PFSK-1 (cell line): ENCODE results near the gene FGF14.

Source experiments
- FOXP2 ChIP-seq: optimal IDR thresholded peaks from 2 replicates; pipeline ENCODE3; 2011; ENCODE audit warnings: borderline replicate concordance, control low read depth, inconsistent platforms; ENCODE audit not compliant: insufficient read depth; ENCODE audit errors: extremely low read length, extremely low read depth
- POLR2AphosphoS5 ChIP-seq: IDR thresholded peaks from 2 replicates; pipeline ENCODE4 v1.6.1; 2012; ENCODE audit warnings: low read depth, mild to moderate bottlenecking, control low read depth, low read length, moderate library complexity
- REST ChIP-seq, 2 experiments: IDR thresholded peaks; 2 replicates each; pipeline versions ENCODE4 v1.6.1 to v1.8.0; 2011 to 2012; ENCODE audit warnings: low read depth in 2 of 2, low read length in 2 of 2, control low read depth in 1 of 2, inconsistent platforms in 1 of 2, mild to moderate bottlenecking in 1 of 2, moderate library complexity in 1 of 2; ENCODE audit not compliant: insufficient read depth in 1 of 2
- SIN3A ChIP-seq: IDR thresholded peaks from 2 replicates; pipeline ENCODE4 v1.6.1; 2012; ENCODE audit warnings: mild to moderate bottlenecking, low read length, moderate library complexity, borderline replicate concordance; ENCODE audit not compliant: insufficient read depth
- TAF1 ChIP-seq: IDR thresholded peaks from 2 replicates; pipeline ENCODE4 v1.6.1; 2012; ENCODE audit warnings: low read length, control low read depth, borderline replicate concordance; ENCODE audit not compliant: insufficient read depth

Gene FGF14

DNA sequence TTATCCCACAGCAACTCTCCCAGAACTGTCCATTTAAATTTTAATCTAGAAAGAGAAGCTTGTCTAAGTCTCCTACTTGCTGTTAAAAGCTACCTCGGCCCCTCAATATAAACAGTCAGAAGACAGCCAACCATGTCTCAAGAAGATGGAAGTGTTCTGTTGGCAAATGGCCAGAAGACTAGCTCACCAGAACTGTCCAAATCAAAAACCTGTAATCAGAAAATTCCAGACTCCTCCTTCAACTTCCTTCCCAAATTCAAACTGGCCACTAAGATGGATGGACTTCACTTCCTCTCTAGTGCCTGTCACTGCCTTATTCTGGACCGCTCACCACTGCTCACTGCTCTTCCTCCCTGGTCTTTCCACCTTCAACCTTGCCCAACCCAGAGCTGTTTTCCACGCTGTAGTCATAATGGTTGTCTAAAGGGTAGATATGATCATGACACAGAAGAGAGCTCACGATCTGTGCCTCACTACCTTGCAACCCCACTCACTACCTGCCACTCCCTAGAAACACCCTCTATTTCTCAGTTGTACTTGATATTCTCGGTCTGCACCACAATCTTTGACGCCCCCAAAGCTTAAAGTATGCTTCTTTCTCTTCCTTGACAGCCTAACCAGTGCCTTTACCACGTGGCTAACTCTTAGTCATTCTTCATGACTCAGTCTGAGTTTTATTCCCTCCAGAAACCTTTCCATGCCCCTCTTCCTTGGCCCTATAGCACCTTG, 9.2 kb downstream of the FGF14 start:
- TF ChIP-seq TAF1 (no peak), SIN3A (no peak)

DNA sequence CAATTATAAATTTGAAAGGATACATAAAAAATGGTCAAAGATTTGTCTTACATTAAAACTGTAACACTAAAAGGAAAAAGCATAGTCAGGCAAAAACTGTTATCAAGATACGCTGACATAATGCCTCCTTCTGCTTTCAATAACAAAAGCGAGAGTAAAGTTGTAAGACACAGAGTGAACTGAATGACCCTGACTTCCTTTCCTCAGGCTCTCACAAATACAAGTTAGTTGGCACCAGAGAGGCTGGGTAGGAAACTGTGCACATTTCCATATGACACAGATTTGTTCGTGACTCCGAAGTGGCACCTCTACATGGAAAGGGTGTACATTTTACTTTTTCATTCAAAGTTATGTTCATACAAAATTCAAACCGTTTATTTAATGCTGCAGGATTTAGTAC, 15.4 kb downstream of the FGF14 start:
- TF ChIP-seq FOXP2 (no peak), SIN3A (no peak), REST (IDR thresholded peaks at IDR 0.05; ENCODE audit: insufficient read depth in 1 of 2, low read depth in 2 of 2, low read length in 2 of 2) (no peak), TAF1 (no peak), POLR2AphosphoS5 (no peak)

GRCh38 chr13:102380012-102380411, 21.8 kb downstream of the FGF14 start:
- TF ChIP-seq SIN3A, result no peak
- TF ChIP-seq TAF1, result no peak
- no peak for TF ChIP-seq POLR2AphosphoS5
- no peak for TF ChIP-seq REST (IDR thresholded peaks at IDR 0.05; ENCODE audit: insufficient read depth in 1 of 2, low read depth in 2 of 2, low read length in 2 of 2)
- no peak for TF ChIP-seq FOXP2

GRCh38 chr13:102376318-102376717, 25.5 kb downstream of the FGF14 start:
- no peak for TF ChIP-seq SIN3A
- no peak for TF ChIP-seq REST (IDR thresholded peaks at IDR 0.05; ENCODE audit: insufficient read depth in 1 of 2, low read depth in 2 of 2, low read length in 2 of 2)
- TF ChIP-seq FOXP2, result no peak
- no peak for TF ChIP-seq POLR2AphosphoS5
- TF ChIP-seq TAF1, result no peak

DNA sequence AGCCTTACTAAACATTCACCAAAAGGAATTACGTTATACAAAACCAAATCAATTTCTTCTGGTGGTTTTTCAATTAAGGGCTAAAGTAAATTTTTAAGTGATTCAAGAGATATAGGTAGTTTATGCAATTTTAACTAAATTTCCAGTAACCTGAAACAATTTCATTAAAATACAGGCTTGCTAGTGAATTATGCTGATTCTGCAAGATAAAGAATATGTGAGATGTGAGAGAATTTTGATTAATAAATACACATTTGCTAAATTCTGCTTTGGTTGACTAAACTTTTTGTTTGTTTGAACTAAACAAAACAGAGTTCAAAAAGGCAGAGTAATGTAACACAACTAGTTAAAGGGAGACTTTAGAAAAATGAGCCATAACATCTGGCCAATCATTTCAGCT, 27.1 kb downstream of the FGF14 start:
- TF ChIP-seq SIN3A (no peak), FOXP2 (no peak), TAF1 (no peak), REST (IDR thresholded peaks at IDR 0.05; ENCODE audit: insufficient read depth in 1 of 2, low read depth in 2 of 2, low read length in 2 of 2) (no peak), POLR2AphosphoS5 (no peak)
